Endometrium (tissue), 2 donors: ENCODE measurements around the gene APOC3.
"Not testable (repeated sequence)": the region's sequence is repeated elsewhere in the genome, so short reads cannot be mapped to it uniquely, and the experiment has no call there.

Source experiments
- FAIRE-seq: peaks from 2 replicates; lab custom pipeline; 2012; peaks lifted over from hg19 to GRCh38; lab: Jason Lieb, UNC
- donor health status: control.
- donor health status: control.

The APOC3 gene

DNA sequence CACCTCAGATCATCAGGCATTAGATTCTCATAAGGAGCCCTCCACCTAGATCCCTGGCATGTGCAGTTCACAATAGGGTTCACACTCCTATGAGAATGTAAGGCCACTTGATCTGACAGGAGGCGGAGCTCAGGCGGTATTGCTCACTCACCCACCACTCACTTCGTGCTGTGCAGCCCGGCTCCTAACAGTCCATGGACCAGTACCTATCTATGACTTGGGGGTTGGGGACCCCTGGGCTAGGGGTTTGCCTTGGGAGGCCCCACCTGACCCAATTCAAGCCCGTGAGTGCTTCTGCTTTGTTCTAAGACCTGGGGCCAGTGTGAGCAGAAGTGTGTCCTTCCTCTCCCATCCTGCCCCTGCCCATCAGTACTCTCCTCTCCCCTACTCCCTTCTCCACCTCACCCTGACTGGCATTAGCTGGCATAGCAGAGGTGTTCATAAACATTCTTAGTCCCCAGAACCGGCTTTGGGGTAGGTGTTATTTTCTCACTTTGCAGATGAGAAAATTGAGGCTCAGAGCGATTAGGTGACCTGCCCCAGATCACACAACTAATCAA, 2.2 kb downstream of the APOC3 start:
- FAIRE-seq = no peak

DNA sequence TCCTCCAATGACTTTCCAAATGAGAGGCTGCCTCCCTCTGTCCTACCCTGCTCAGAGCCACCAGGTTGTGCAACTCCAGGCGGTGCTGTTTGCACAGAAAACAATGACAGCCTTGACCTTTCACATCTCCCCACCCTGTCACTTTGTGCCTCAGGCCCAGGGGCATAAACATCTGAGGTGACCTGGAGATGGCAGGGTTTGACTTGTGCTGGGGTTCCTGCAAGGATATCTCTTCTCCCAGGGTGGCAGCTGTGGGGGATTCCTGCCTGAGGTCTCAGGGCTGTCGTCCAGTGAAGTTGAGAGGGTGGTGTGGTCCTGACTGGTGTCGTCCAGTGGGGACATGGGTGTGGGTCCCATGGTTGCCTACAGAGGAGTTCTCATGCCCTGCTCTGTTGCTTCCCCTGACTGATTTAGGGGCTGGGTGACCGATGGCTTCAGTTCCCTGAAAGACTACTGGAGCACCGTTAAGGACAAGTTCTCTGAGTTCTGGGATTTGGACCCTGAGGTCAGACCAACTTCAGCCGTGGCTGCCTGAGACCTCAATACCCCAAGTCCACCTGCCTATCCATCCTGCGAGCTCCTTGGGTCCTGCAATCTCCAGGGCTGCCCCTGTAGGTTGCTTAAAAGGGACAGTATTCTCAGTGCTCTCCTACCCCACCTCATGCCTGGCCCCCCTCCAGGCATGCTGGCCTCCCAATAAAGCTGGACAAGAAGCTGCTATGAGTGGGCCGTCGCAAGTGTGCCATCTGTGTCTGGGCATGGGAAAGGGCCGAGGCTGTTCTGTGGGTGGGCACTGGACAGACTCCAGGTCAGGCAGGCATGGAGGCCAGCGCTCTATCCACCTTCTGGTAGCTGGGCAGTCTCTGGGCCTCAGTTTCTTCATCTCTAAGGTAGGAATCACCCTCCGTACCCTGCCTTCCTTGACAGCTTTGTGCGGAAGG, 2.9 kb downstream of the APOC3 start:
- no peak for FAIRE-seq

GRCh38 chr11:116833491-116833815, 3.7 kb downstream of the APOC3 start:
- FAIRE-seq = no peak

- no peak for FAIRE-seq
Observed at GRCh38 chr11:116833816-116834534, 4.3 kb downstream of the APOC3 start.

DNA sequence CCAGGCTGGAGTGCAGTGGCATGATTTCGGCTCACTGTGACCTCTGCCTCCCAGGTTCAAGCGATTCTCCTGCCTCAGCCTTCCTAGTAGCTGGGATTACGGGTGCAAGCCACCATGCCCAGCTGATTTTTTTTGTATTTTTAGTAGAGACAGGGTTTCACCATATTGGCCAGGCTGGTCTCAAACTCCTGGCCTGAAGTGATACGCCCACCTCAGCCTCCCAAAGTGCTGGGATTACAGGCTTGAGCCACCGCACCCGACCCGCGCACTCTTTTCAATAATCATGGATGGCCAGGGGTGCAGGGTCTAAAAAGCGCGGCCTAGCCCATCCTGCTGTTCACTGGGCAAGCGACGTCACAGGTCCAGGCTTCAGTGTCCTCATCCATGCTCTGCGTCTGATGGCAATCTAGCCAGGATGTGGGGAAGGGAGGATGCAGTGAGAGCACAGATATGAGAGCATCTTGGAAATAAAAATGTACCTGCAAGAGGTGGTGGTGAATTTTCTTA, 4.9 kb downstream of the APOC3 start:
- not testable (repeated sequence) for FAIRE-seq

DNA sequence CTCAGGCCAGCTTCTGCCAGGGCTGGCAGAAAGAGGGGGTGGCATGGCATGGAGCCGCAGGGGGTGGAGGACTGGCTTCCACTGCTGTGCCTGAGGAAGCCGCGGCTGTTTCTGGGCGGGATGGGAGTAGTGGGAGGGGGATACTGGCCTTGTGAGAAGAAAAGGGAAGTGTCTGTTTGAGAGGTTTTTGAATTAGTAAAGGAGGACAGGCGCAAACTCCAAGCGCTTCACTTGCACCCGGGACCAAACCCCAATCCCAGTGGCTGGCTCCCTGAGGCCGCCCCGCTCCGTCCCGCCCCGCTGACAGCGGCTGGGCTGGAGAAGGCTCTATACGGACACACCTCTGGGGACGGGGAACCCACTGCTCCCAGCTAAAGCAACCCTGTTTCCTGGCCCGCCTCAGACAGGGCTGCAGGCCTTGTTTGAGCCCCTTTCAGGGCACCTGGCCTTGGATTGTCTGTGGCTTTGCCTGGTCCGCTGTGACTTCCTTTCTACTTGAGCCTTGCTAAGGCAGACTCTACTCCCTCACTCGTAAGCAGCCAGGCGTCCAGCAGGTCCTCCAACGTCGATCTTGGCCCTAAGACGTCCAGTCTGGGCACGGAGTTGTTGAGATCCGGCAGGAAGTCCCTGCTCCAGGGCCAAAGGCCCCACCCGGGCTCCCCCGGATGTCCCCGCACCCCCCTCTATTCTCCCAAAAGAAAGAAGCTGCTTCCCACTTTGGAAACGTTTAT, 5.5 kb downstream of the APOC3 start:
- FAIRE-seq = no peak

DNA sequence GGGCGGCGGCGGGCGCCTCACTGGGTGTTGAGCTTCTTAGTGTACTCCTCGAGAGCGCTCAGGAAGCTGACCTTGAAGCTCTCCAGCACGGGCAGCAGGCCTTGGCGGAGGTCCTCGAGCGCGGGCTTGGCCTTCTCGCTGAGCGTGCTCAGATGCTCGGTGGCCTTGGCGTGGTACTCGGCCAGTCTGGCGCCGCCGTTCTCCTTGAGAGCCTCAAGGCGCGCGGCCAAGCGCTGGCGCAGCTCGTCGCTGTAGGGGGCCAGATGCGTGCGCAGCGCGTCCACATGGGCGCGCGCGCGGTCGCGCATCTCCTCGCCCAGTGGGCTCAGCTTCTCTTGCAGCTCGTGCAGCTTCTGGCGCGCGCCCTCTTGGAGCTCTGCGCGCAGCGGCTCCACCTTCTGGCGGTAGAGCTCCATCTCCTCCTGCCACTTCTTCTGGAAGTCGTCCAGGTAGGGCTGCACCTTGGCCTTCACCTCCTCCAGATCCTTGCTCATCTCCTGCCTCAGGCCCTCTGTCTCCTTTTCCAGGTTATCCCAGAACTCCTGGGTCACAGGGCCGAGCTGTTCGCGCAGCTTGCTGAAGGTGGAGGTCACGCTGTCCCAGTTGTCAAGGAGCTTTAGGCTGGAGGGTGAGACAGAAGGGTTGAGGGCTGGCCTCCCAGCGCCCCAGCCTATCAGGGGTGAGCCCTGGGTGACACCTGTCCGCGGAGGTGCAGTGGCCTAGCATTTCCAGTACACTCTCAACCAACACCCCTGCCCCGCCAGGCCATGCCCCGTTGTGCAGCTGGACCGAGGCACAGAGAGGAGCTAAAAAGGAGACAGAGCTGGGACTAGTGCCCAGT, 6.3 kb downstream of the APOC3 start:
- no peak for FAIRE-seq

DNA sequence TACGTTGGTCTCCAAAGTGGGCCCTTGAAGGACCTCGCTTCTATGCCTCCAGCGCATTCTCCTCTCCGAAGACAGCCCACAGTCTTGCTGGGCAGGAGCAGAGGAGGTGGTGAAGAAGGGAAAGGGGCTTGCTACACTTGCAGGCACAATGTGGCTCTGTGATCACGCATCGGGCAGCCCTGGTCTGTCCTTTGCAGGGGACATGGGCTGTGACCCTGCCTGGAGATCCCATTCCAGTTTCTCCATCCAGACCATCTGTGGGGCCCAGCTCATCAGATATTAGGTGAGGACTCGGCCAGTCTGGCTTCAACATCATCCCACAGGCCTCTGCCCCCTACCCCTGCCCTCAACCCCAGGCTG, 6.9 kb downstream of the APOC3 start:
- no peak for FAIRE-seq

DNA sequence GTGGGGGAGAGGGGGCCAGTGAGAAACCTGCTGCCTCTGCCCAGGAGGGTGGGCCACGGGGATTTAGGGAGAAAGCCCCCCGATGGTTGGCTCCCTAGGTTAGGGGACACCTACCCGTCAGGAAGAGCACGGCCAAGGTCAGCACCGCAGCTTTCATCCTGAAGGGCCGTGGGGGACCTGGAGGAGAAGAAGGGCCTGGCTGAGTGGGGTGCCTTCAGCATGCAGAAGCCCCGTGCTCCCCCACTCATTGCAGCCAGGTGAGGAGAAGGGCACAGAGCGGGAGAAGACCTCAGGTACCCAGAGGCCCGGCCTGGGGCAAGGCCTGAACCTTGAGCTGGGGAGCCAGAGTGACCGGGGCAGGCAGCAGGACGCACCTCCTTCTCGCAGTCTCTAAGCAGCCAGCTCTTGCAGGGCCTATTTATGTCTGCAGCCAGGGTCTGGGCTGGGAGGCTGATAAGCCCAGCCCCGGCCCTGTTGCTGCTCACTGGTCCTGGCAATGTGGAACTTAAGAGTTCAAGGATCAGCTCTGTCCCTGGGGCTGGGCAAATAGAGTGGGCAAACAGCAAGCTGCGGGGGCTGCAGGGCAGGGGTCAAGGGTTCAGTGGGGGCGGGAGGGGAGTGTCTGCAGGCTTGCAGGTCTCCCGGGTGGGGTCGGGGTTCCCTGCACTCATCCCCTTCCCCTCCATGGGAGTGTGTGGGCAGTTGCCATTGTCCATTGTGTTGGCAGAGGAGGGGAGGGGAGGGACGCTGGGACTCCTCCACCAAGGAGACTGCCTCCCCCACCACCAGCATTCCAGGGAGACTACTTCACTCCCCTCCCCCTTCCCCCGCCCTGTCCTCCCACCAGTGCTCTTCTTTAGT, 7.8 kb downstream of the APOC3 start, which contains the start of gene APOA1:
APOA1 (minus strand) TSS at position 392 of the 861 bp plus-strand sequence; CDS start at position 157, 235 bp downstream.
- no peak for FAIRE-seq

DNA sequence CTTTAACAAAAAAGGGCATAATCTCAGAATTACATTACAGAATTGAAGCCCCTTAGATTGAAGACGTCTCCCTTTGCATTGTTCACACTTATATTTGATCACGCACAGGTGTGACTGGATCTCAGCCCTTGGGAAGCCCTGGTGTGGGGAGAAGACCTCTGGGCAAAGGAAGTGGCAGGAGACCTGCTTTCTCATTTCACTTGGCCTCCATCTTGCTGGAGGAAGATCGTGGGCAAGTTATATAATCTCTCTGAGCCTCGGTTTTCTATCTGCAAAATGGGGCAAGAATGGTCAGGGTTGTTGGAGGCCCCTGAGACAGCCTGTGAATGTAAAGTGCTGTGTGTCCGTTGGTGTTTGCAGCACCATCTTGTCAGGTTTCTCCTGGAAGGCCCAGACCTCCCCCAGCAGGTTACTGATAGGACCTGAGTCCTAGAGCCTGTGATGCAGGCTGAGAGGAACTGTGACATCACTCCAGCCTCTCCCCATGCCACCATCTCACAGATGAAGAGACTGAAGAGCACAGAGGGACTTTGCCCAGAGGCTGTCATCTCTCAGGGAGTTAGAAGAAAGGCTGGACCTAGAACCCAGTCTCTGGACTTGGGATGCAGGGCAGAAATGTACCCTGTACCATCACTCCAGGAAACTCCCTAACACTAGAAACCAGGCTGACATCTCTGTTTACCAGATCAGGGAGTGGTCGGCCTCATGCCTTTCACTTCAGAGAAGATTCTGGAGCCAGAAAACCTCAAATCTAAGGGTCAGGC, 8.8 kb downstream of the APOC3 start:
- FAIRE-seq = no peak

GRCh38 chr11:116840224-116840745, 10.6 kb downstream of the APOC3 start:
- no peak for FAIRE-seq

- FAIRE-seq = no peak
Observed at GRCh38 chr11:116840746-116841296, 11.1 kb downstream of the APOC3 start.

DNA sequence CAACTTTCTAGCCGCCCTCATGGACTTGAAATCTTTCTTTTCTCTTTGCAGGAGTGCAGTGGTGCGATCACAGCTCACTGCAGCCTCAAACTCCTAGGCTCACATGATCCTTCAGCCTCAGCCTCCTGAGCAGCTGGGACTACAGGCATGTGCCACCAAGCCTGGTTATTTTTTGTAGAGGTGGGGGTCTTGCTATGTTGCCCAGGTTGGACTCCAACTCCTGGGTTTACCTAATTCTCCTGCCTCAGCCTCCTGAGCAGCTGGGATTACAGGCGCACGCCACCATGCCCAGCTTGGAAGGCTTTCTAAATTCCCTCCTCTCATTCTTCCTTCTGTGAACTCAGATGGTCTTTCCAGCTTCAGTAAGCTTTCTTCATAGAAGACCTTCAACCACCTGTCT, 12.4 kb downstream of the APOC3 start:
- FAIRE-seq = no peak

DNA sequence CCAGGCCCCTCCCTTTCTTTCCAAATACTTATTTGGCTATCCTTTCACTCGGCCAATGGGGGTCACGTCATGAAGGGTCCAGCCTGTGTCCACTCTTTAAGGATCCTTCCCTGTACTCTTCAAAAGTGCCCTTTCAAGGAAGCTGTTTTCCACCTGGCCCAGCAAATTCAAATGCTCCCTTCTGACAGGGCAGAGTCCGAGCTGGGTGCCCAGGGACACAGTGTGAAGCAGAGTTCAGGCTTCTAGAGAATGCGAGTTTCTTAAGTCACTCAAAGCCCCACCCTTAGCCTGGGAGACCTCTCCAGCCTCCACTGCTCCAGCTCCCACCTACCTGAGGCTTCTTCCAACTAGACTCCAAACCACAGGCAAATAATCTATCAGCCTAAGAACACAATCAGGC, 13.2 kb downstream of the APOC3 start:
- no peak for FAIRE-seq

GRCh38 chr11:116843661-116844060, 14.0 kb downstream of the APOC3 start:
- FAIRE-seq = no peak

DNA sequence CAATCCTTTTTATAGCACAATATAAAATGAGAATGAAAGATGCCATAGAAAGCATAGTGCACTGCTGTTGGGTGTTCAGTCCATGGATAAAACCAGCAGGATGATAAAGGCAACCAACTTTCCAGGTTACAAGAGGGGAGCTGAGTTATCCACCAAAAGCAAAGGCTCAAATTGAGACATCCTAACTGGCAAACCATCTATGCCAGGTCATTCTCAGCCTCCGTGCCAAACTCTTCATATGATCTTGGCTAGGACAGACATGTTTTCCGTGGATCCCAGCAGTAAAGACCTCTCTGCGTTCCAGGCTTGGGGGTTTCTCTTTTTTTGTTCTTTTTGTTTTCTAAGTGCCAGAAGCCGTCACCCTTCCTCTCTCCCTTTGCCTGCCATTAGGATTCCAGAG, 15.0 kb downstream of the APOC3 start:
- FAIRE-seq = no peak

- no peak for FAIRE-seq
Observed at GRCh38 chr11:116847612-116848011, 17.9 kb downstream of the APOC3 start.

DNA sequence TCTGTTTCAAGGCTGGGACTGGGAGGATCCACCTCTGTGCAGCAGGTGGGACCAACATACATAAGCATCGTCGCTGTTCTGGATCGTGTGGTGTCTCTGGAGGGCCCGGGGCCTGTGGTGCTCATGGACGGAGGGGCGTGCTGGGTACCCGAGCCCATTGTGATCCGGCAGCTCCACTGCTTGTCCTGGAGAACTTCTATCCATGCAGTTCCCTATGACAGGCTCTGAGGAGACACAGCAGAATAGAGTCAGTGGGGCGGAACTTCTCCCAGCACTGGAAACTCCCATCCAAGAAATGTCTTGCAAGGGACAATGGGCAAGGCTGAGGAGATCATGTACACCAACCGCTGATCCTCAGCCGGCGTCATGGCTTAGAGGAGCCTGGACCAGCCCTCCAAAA, 19.4 kb downstream of the APOC3 start:
- FAIRE-seq = no peak

DNA sequence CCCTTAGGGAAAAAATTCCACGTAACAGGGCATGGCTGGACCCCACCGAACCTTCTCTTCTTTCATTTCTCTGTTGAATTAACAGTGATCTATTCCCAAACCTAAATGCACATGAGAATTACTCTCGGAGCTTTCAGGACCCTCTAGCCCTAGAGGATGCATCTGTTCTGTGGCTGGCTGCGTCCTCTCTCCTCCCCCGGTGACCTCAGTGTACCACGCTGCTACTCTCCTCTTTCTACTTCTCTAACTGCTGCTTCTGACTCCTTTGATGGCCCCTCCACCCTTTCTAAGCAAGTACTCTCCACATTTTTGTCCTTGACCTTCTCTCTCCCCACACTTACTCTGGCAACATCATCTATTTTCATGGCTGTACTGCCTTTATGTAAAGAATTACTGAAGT, 19.8 kb downstream of the APOC3 start:
- FAIRE-seq = no peak
